HG02798 (cell line): Measurements from ENCODE around the gene RTP2.
"Not testable (repeated sequence)": the region's sequence is repeated elsewhere in the genome, so short reads cannot be mapped to it uniquely, and the experiment has no call there.

Experiments
- ATAC-seq: cut with Tn5 transposase; IDR thresholded peaks from one replicate; pipeline ENCODE4 v1.9.1; 2021; ENCODE audit warnings: mild to moderate bottlenecking; ENCODE audit not compliant: unreplicated experiment, poor library complexity

RTP2 gene

GRCh38 chr3:187717572-187717971 is 15.2 kb upstream of the RTP2 start:
- no peak for ATAC-seq

DNA sequence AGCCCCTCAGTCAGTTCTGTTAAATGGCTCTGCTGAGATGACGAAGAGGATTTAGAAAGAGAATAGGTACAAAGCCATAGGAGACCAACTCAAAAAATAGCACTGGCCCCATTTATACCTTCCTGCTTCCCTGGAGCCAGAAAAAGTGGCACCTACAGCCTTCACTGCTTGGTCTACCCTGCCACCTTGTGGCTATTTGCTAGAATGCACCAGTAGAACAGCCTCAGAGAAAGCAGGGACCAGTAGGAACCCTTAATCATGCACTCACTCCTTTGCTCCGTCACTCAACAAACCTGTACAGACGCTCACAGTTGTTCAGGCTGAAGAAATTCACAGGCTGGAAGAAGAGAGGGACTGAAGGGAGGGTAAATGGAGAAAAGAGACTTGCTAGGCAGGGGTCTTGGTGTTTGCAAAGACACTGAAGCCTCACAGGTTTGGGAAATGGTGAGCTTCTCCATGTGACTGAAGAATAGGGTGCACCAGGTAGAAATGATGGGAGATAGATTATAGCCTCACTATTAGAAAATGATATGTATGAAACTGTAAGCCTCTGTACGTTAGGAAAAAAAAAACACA is 12.1 kb upstream of the RTP2 start:
- peak; percentile 91 for ATAC-seq

GRCh38 chr3:187713504-187713903 is 11.1 kb upstream of the RTP2 start:
- ATAC-seq, result no peak

- no peak for ATAC-seq
Measured at GRCh38 chr3:187709155-187709554, 6.8 kb upstream of the RTP2 start.

GRCh38 chr3:187708696-187709095 is 6.3 kb upstream of the RTP2 start:
- ATAC-seq, result no peak

GRCh38 chr3:187706971-187707370 is 4.6 kb upstream of the RTP2 start:
- ATAC-seq, result no peak

- no peak for ATAC-seq
Measured at GRCh38 chr3:187705164-187705563, 2.8 kb upstream of the RTP2 start.

GRCh38 chr3:187700249-187700648 is 2.1 kb downstream of the RTP2 start:
- ATAC-seq, result no peak

GRCh38 chr3:187698499-187699399 is 3.6 kb downstream of the RTP2 start:
- no peak for ATAC-seq

DNA sequence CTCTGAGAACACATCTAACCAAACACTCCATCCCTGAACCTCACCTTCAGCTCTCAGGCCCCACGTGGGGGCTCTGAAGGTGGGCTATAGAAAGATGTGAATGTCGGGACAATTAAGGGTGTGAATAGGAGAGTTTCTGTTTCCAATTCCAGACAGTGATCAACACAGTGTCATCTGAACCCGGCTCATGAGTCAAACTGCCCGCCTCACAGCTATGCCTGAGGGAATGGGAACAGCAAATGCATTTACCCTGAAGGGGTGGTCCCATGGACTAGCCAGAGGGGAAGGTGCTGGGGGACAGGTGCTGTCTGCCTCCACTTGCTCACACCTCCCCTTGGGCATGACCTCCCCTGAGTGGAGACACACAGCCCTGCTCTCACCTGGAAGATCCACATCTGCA is 6.3 kb downstream of the RTP2 start:
- ATAC-seq, result no peak

DNA sequence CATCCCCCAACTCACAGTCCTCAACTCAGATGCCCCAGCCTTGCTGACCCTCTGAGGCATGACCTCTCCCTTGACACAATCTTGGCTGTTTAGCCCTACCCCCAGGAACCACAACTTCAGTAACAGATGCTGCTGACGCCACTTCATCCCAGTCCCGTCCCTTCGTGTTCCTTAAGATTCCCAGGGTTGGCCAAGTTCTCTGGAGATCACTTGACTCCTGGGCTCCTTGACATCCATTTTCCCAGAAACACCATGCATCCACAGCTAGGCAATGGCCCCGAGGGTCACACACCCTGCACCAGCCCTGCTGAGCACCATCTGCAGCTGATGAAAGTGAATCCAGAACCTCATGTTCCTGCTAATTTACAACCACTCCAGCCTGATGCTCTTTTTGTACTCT is 6.9 kb downstream of the RTP2 start:
- no peak for ATAC-seq

- ATAC-seq, result no peak
Measured at GRCh38 chr3:187694801-187695200, 7.6 kb downstream of the RTP2 start.

- no peak for ATAC-seq
Measured at GRCh38 chr3:187693431-187693830, 8.9 kb downstream of the RTP2 start.

- no peak for ATAC-seq
Measured at GRCh38 chr3:187689984-187690383, 12.4 kb downstream of the RTP2 start.

DNA sequence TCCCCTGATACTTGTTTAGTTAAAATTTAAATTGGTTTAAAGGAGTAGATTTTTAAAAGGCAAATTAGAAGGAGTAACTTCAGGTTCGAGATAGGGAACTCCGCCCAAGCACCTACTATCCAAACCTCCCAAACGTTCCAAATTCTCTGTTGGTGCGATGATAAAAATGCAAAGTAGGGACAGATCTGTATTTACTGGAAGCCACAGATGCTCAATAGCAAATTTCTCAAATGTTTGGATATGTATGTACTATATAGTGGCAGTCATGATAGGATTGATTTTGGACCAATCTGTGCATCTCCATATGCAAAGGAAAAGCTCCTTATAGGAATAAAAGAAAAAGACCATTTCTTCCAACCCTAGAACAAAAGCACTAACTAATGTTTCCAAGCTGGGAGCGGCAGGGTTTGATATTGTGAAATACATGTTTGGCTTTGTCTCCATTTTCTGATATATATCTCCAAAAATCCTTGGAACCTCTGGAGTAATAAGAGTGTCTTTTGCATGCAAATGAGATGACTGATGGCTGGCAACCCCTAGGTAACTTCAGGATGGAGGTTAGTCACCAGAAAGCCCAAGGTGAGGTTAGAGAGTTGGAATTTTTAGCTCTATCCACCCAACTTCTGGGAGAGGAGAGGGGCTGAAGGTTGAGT is 15.6 kb downstream of the RTP2 start:
- ATAC-seq, result no peak

- no peak for ATAC-seq
Measured at GRCh38 chr3:187685948-187686347, 16.4 kb downstream of the RTP2 start.

GRCh38 chr3:187684880-187685279 is 17.5 kb downstream of the RTP2 start:
- no peak for ATAC-seq

- no peak for ATAC-seq
Measured at GRCh38 chr3:187684444-187684843, 17.9 kb downstream of the RTP2 start.

DNA sequence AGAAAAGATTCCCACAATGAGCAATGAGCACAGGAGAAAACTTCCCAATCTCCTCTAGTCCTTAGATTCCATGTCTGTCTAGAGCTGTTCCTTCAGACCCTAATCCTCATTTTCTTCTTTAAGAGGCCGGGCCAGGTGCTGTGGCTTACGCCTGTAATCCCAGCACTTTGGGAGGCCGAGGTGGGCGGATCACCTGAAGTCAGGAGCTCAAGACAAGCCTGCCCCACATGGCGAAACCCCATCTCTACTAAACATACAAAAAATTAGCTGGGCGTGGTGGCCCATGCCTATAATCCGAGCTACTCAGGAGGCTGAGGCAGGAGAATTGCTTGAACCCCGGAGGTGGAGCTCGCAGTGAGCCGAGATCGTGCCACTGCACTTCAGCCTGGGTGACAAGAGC is 20.6 kb downstream of the RTP2 start:
- ATAC-seq, result not testable (repeated sequence)

GRCh38 chr3:187679638-187680396 is 22.5 kb downstream of the RTP2 start:
- peak; percentile 83 for ATAC-seq
